ENCODE measurements around the gene MASP1.

MASP1 gene

GRCh38 chr3:187293516-187294430 lies 2.2 kb upstream of the MASP1 start:
- no peaks in the 10 kb centered on the region for H3K27me3 ChIP-seq (replicated peaks)
- no peaks in the 10 kb centered on the region for H3K36me3 ChIP-seq (replicated peaks)
- no peak overlapping the region for H3K27ac ChIP-seq
- in situ Hi-C loops (cut with HindIII; ENCODE audit: low pct_ligation_motif_present, low sequenced_read_pairs): no loop called here
- no peak overlapping the region for H3K4me3 ChIP-seq (ENCODE audit: low read depth, low read length)
- no peak for DNase-seq
- no peak for TF ChIP-seq CTCF (IDR thresholded peaks at IDR 0.05; ENCODE audit: low read depth, low read length, missing control alignments)

- H3K4me3 ChIP-seq (ENCODE audit: low read depth, low read length): no peak overlapping the region
- TF ChIP-seq CTCF (IDR thresholded peaks at IDR 0.05; ENCODE audit: low read depth, low read length, missing control alignments): no peak
- H3K27me3 ChIP-seq (replicated peaks): no peaks in the 10 kb centered on the region
- DNase-seq: peak; percentile 4
- in situ Hi-C loops (cut with HindIII; ENCODE audit: low pct_ligation_motif_present, low sequenced_read_pairs): no loop called here
- H3K27ac ChIP-seq: no peak overlapping the region
- no peaks in the 10 kb centered on the region for H3K36me3 ChIP-seq (replicated peaks)
Measured at GRCh38 chr3:187292631-187293515, 1.3 kb upstream of the MASP1 start.

- H3K27me3 ChIP-seq (replicated peaks): no peaks in the 10 kb centered on the region
- in situ Hi-C loops (cut with HindIII; ENCODE audit: low pct_ligation_motif_present, low sequenced_read_pairs): no loop called here
- no peak overlapping the region for H3K27ac ChIP-seq
- DNase-seq: no peak
- H3K4me3 ChIP-seq (ENCODE audit: low read depth, low read length): no peak overlapping the region
- TF ChIP-seq CTCF (IDR thresholded peaks at IDR 0.05; ENCODE audit: low read depth, low read length, missing control alignments): no peak
- H3K36me3 ChIP-seq (replicated peaks): no peaks in the 10 kb centered on the region
Measured at GRCh38 chr3:187292181-187292580, 644 bp upstream of the MASP1 start.

- no peak overlapping the region for H3K4me3 ChIP-seq (ENCODE audit: low read depth, low read length)
- in situ Hi-C loops (cut with HindIII; ENCODE audit: low pct_ligation_motif_present, low sequenced_read_pairs): no loop called here
- no peak overlapping the region for H3K27ac ChIP-seq
Measured at GRCh38 chr3:187291001-187291511, 481 bp downstream of the MASP1 start.

GRCh38 chr3:187290503-187290902 lies 1.0 kb downstream of the MASP1 start:
- no peak for DNase-seq
- in situ Hi-C loops (cut with HindIII; ENCODE audit: low pct_ligation_motif_present, low sequenced_read_pairs): no loop called here
- no peak overlapping the region for H3K27ac ChIP-seq
- no peak overlapping the region for H3K4me3 ChIP-seq (ENCODE audit: low read depth, low read length)
- no peaks in the 10 kb centered on the region for H3K36me3 ChIP-seq (replicated peaks)
- H3K27me3 ChIP-seq (replicated peaks): no peaks in the 10 kb centered on the region
- no peak for TF ChIP-seq CTCF (IDR thresholded peaks at IDR 0.05; ENCODE audit: low read depth, low read length, missing control alignments)

More at GRCh38 chr3:187291001-187291511, 481 bp downstream of the MASP1 start:
- H3K27me3 ChIP-seq (replicated peaks): no peaks in the 10 kb centered on the region
- H3K36me3 ChIP-seq (replicated peaks): no peaks in the 10 kb centered on the region
- peak; percentile 24 for DNase-seq
- no peak for TF ChIP-seq CTCF (IDR thresholded peaks at IDR 0.05; ENCODE audit: low read depth, low read length, missing control alignments)
